GM18873 (cell line): ENCODE measurements around the gene TC2N.
"Not testable (repeated sequence)": the region's sequence is repeated elsewhere in the genome, so short reads cannot be mapped to it uniquely, and the experiment has no call there.

Source experiments
- ATAC-seq: cut with Tn5 transposase; IDR thresholded peaks from one replicate; pipeline ENCODE4 v1.9.1; 2021; ENCODE audit warnings: mild to moderate bottlenecking, moderate library complexity, moderate number of reproducible peaks; ENCODE audit not compliant: unreplicated experiment, low FRiP score

The TC2N gene

GRCh38 chr14:91870890-91871289 is 3.6 kb upstream of the TC2N start:
- ATAC-seq: no peak

GRCh38 chr14:91870001-91870400 is 2.7 kb upstream of the TC2N start:
- ATAC-seq: no peak

- ATAC-seq: no peak
These were observed 2.2 kb upstream of the TC2N start for GRCh38 chr14:91869556-91869955.

- no peak for ATAC-seq
These were observed 633 bp downstream of the TC2N start for GRCh38 chr14:91866511-91867295.

- ATAC-seq: no peak
These were observed 1.3 kb downstream of the TC2N start for GRCh38 chr14:91866061-91866460.

- no peak for ATAC-seq
These were observed 4.9 kb downstream of the TC2N start for GRCh38 chr14:91862417-91862816.

GRCh38 chr14:91861091-91861490 is 6.2 kb downstream of the TC2N start:
- no peak for ATAC-seq

GRCh38 chr14:91860238-91860637 is 7.1 kb downstream of the TC2N start:
- ATAC-seq: no peak

- no peak for ATAC-seq
These were observed 8.6 kb downstream of the TC2N start for GRCh38 chr14:91858536-91859275.

- ATAC-seq: no peak
These were observed 9.7 kb downstream of the TC2N start for GRCh38 chr14:91857614-91858013.

- no peak for ATAC-seq
These were observed 12.9 kb downstream of the TC2N start for GRCh38 chr14:91854327-91854934.

GRCh38 chr14:91851563-91851962 is 15.8 kb downstream of the TC2N start:
- no peak for ATAC-seq

GRCh38 chr14:91848504-91849001 is 18.8 kb downstream of the TC2N start:
- ATAC-seq: no peak

- ATAC-seq: no peak
These were observed 19.6 kb downstream of the TC2N start for GRCh38 chr14:91847693-91848092.

GRCh38 chr14:91845652-91846051 is 21.7 kb downstream of the TC2N start:
- ATAC-seq: no peak

GRCh38 chr14:91845056-91845455 is 22.3 kb downstream of the TC2N start:
- not testable (repeated sequence) for ATAC-seq

- ATAC-seq: no peak
These were observed 23.3 kb downstream of the TC2N start for GRCh38 chr14:91844029-91844428.

GRCh38 chr14:91843437-91843836 is 23.9 kb downstream of the TC2N start:
- no peak for ATAC-seq

GRCh38 chr14:91841065-91841464 is 26.3 kb downstream of the TC2N start:
- no peak for ATAC-seq

- ATAC-seq: no peak
These were observed 27.6 kb downstream of the TC2N start for GRCh38 chr14:91839749-91840148.

- no peak for ATAC-seq
These were observed 30.3 kb downstream of the TC2N start for GRCh38 chr14:91837076-91837475.
